HEK293 (cell line): ENCODE measurements around the gene STOML1.
A peak's percentile ranks its signal among the peaks of the same experiment; 100 is the strongest.

Experiments used
- CTCF ChIA-PET: fragments of 350-600 bp; formaldehyde crosslinking; extraction: SDS; loops from one replicate; lab custom pipeline; 2021; ENCODE audit warnings: antibody characterized with exemption; lab: Yijun Ruan, JAX
- POLR2A ChIA-PET: fragments of 300-600 bp; formaldehyde crosslinking; extraction: SDS; loops from one replicate; lab custom pipeline; 2020; ENCODE audit warnings: antibody characterized with exemption, inconsistent platforms; lab: Yijun Ruan, JAX
- H3K27ac ChIP-seq: fragments of 200-500 bp; sonication (Bioruptor generic); 2 replicates; pipeline ENCODE4 v1.5.1; 2014; ENCODE audit warnings: low read depth, low read length, control low read depth, inconsistent platforms; ENCODE audit errors: extremely low read depth
- H3K36me3 ChIP-seq, 2 experiments: fragments of 200-500 bp in 1 of 2; sonication (Bioruptor generic) in 1 of 2; 1 replicate in 1 of 2; 2 replicates in 1 of 2; pipeline ENCODE4 v1.5.1; 2014 to 2017; ENCODE audit warnings: inconsistent platforms in 2 of 2, low read length in 2 of 2; ENCODE audit not compliant: control insufficient read depth in 2 of 2, insufficient read depth in 1 of 2
- H3K4me1 ChIP-seq: fragments of 200-500 bp; sonication (Bioruptor generic); 2 replicates; pipeline ENCODE4 v1.5.1; 2014; ENCODE audit warnings: mild to moderate bottlenecking, low read length, inconsistent platforms; ENCODE audit not compliant: control insufficient read depth, insufficient read depth
- H3K4me3 ChIP-seq: 2 replicates; pipeline ENCODE4 v1.5.1; 2011; ENCODE audit warnings: low read depth, mild to moderate bottlenecking, control low read depth, low read length, moderate library complexity
- H3K9me3 ChIP-seq: fragments of 200-500 bp; sonication (Bioruptor generic); 2 replicates; pipeline ENCODE4 v1.5.1; 2014; ENCODE audit warnings: low read depth, low read length, inconsistent platforms; ENCODE audit not compliant: control insufficient read depth, insufficient read depth
- BCL11A ChIP-seq: fragments of 450-650 bp; formaldehyde crosslinking; IDR thresholded peaks from 2 replicates; pipeline ENCODE4 v1.5.1; 2016; ENCODE audit warnings: low read depth, missing biosample characterization, missing genetic modification characterization
- BCL6B ChIP-seq: fragments of 450-650 bp; formaldehyde crosslinking; IDR thresholded peaks from 2 replicates; pipeline ENCODE4 v1.5.1; 2017; ENCODE audit warnings: missing biosample characterization, missing genetic modification characterization
- EGR2 ChIP-seq: fragments of 450-650 bp; formaldehyde crosslinking; IDR thresholded peaks from 2 replicates; pipeline ENCODE4 v1.5.1; 2016; ENCODE audit warnings: low read depth, missing biosample characterization, missing genetic modification characterization
- HIC1 ChIP-seq: fragments of 450-650 bp; formaldehyde crosslinking; IDR thresholded peaks from 2 replicates; pipeline ENCODE4 v1.5.1; 2016; ENCODE audit warnings: missing biosample characterization, missing genetic modification characterization
- HOXA7 ChIP-seq: sonication (generic); formaldehyde crosslinking; IDR thresholded peaks from 2 replicates; pipeline ENCODE4 v1.8.1; 2022; ENCODE audit warnings: missing genetic modification reagents, borderline replicate concordance
- PBX3 ChIP-seq: sonication (generic); formaldehyde crosslinking; IDR thresholded peaks from 2 replicates; pipeline ENCODE4 v1.8.1; 2022; ENCODE audit warnings: mild to moderate bottlenecking, moderate library complexity, missing genetic modification reagents
- RBAK ChIP-seq: fragments of 450-650 bp; formaldehyde crosslinking; IDR thresholded peaks from 2 replicates; pipeline ENCODE4 v1.5.1; 2016; ENCODE audit warnings: missing biosample characterization, missing genetic modification characterization
- SP3 ChIP-seq: fragments of 450-650 bp; formaldehyde crosslinking; IDR thresholded peaks from 2 replicates; pipeline ENCODE4 v1.5.1; 2016; ENCODE audit warnings: missing biosample characterization, missing genetic modification characterization
- TRIM28 ChIP-seq: IDR thresholded peaks from 2 replicates; pipeline ENCODE4 v1.6.1; 2011; ENCODE audit warnings: low read length, control low read depth, borderline replicate concordance
- ZBTB44 ChIP-seq: fragments of 450-650 bp; IDR thresholded peaks from 2 replicates; pipeline ENCODE4 v1.5.1; 2018; ENCODE audit warnings: missing biosample characterization, mild to moderate bottlenecking, missing genetic modification characterization
- ZFP37 ChIP-seq: fragments of 450-650 bp; formaldehyde crosslinking; IDR thresholded peaks from 2 replicates; pipeline ENCODE4 v1.5.1; 2016; ENCODE audit warnings: missing biosample characterization, missing genetic modification characterization
- ZNF16 ChIP-seq: fragments of 450-650 bp; formaldehyde crosslinking; IDR thresholded peaks from 2 replicates; pipeline ENCODE4 v1.5.1; 2016; ENCODE audit warnings: low read depth, missing biosample characterization, missing genetic modification characterization
- ZNF18 ChIP-seq: fragments of 450-650 bp; formaldehyde crosslinking; IDR thresholded peaks from 2 replicates; pipeline ENCODE4 v1.5.1; 2016; ENCODE audit warnings: missing biosample characterization, missing genetic modification characterization
- ZNF23 ChIP-seq: fragments of 450-650 bp; formaldehyde crosslinking; IDR thresholded peaks from 2 replicates; pipeline ENCODE4 v1.5.1; 2016; ENCODE audit warnings: missing biosample characterization, missing genetic modification characterization, borderline replicate concordance
- ZNF24 ChIP-seq: fragments of 450-650 bp; formaldehyde crosslinking; IDR thresholded peaks from 2 replicates; pipeline ENCODE4 v1.5.1; 2016; ENCODE audit warnings: missing biosample characterization, missing genetic modification characterization
- ZNF274 ChIP-seq, 2 experiments: fragments of 200-500 bp in 1 of 2; fragments of 450-650 bp in 1 of 2; sonication (Bioruptor generic) in 1 of 2; formaldehyde crosslinking in 1 of 2; IDR thresholded peaks; 2 replicates each; pipeline versions ENCODE4 v1.5.1 to v1.6.1; 2014 to 2016; ENCODE audit warnings: borderline replicate concordance in 1 of 2, inconsistent platforms in 1 of 2, low read length in 1 of 2, missing biosample characterization in 1 of 2, missing genetic modification characterization in 1 of 2
- ZNF335 ChIP-seq: fragments of 450-650 bp; formaldehyde crosslinking; conservative IDR thresholded peaks from 2 replicates; pipeline ENCODE4 v1.5.1; 2016; ENCODE audit warnings: missing biosample characterization, missing genetic modification characterization
- ZNF341 ChIP-seq: fragments of 450-650 bp; formaldehyde crosslinking; IDR thresholded peaks from 2 replicates; pipeline ENCODE4; 2016; ENCODE audit warnings: low read depth, missing biosample characterization, missing genetic modification characterization
- ZNF548 ChIP-seq: fragments of 450-650 bp; formaldehyde crosslinking; IDR thresholded peaks from 2 replicates; pipeline ENCODE4 v1.5.1; 2016; ENCODE audit warnings: missing biosample characterization, missing genetic modification characterization
- ZNF561 ChIP-seq: fragments of 450-650 bp; IDR thresholded peaks from 2 replicates; pipeline ENCODE4 v1.5.1; 2018; ENCODE audit warnings: missing biosample characterization, missing genetic modification characterization, borderline replicate concordance
- ZNF571 ChIP-seq: fragments of 450-650 bp; formaldehyde crosslinking; IDR thresholded peaks from 2 replicates; pipeline ENCODE4 v1.5.0; 2017; ENCODE audit warnings: missing biosample characterization, missing genetic modification characterization
- ZNF585B ChIP-seq: fragments of 450-650 bp; formaldehyde crosslinking; IDR thresholded peaks from 2 replicates; pipeline ENCODE4 v1.5.1; 2016; ENCODE audit warnings: missing biosample characterization, missing genetic modification characterization
- ZNF629 ChIP-seq: fragments of 450-650 bp; formaldehyde crosslinking; IDR thresholded peaks from 2 replicates; pipeline ENCODE4 v1.5.1; 2017; ENCODE audit warnings: missing biosample characterization, missing genetic modification characterization
- ZNF747 ChIP-seq: fragments of 450-650 bp; formaldehyde crosslinking; IDR thresholded peaks from 2 replicates; pipeline ENCODE4 v1.5.1; 2016; ENCODE audit warnings: missing biosample characterization, missing genetic modification characterization
- ZNF785 ChIP-seq: fragments of 450-650 bp; formaldehyde crosslinking; IDR thresholded peaks from 2 replicates; pipeline ENCODE4 v1.5.1; 2016; ENCODE audit warnings: missing biosample characterization, missing genetic modification characterization
- ZNF837 ChIP-seq: fragments of 450-650 bp; formaldehyde crosslinking; IDR thresholded peaks from 2 replicates; pipeline ENCODE4 v1.5.1; 2016; ENCODE audit warnings: missing biosample characterization, missing genetic modification characterization
- ZSCAN16 ChIP-seq: fragments of 450-650 bp; formaldehyde crosslinking; IDR thresholded peaks from 2 replicates; pipeline ENCODE4 v1.5.1; 2016; ENCODE audit warnings: missing biosample characterization, missing genetic modification characterization
- ZSCAN30 ChIP-seq: fragments of 450-650 bp; IDR thresholded peaks from 2 replicates; pipeline ENCODE4 v1.5.1; 2018; ENCODE audit warnings: missing biosample characterization, mild to moderate bottlenecking, missing genetic modification characterization, moderate library complexity

Gene STOML1

GRCh38 chr15:73994912-73995622 lies 3.0 kb upstream of the STOML1 start (continued):
- TF ChIP-seq TRIM28 (no peak), ZNF18 (tag by site-specific recombination) (no peak), ZSCAN30 (no peak), ZBTB44 (tag by site-specific recombination) (no peak), ZNF16 (tag by site-specific recombination) (no peak), ZFP37 (no peak), HOXA7 (CRISPR knock-in tag) (no peak), ZNF274 (IDR thresholded peaks at IDR 0.05; ENCODE audit: low read length) (no peak), ZNF274 (tag by site-specific recombination; IDR thresholded peaks at IDR 0.05; ENCODE audit: borderline replicate concordance) (no peak), ZNF561 (tag by site-specific recombination) (no peak), RBAK (tag by site-specific recombination) (no peak), ZNF341 (tag by site-specific recombination) (no peak), EGR2 (tag by site-specific recombination) (peak; percentile 18; the same call in 1 of the 2 replicates), ZNF571 (tag by site-specific recombination) (no peak), ZNF335 (tag by site-specific recombination) (peak; percentile 93), ZNF837 (tag by site-specific recombination) (no peak), ZNF24 (tag by site-specific recombination) (no peak), ZNF785 (tag by site-specific recombination) (no peak), ZNF548 (tag by site-specific recombination) (no peak), ZNF629 (tag by site-specific recombination) (0 out of 2 replicates have a peak, but pooled peaks have one; percentile 9), ZNF585B (tag by site-specific recombination) (no peak), BCL6B (tag by site-specific recombination) (no peak), BCL11A (tag by site-specific recombination) (no peak)

GRCh38 chr15:73994413-73994883 lies 2.4 kb upstream of the STOML1 start, which contains the start of gene PML:
Gene PML (plus strand): TSS chr15:73994716. CDS start chr15:73994813, 97 bp downstream.
- peaks cover 9% of the 10 kb centered on the region; the same call in 1 of the 2 replicates for H3K4me1 ChIP-seq
- H3K9me3 ChIP-seq: no peaks in the 10 kb centered on the region
- H3K36me3 ChIP-seq: peaks cover 0 to 20% of the 10 kb centered on the region in 2 experiments; a peak in 2 of 3 replicates
- peak within 1 kb of the TSS; percentile 54 for H3K4me3 ChIP-seq
- peak within 1 kb of the TSS; percentile 63; the same call in 1 of the 2 replicates for H3K27ac ChIP-seq
- POLR2A ChIA-PET: interaction anchor here (0.5 to 1.8 kb wide), 28 partner anchors 8 to 1762 kb away, joined by 3 to 21 read pairs (median 4); partner anchors contain the start of genes LOXL1, NPTN and UBL7
- CTCF ChIA-PET: interaction anchor here (0.7 to 9.0 kb wide), 18 partner anchors 9 to 97 kb away, joined by 3 to 118 read pairs (median 4); no protein-coding TSS in a partner anchor
- TF ChIP-seq ZNF548 (tag by site-specific recombination) (no peak), PBX3 (CRISPR knock-in tag) (no peak; the same call in 1 of the 2 replicates), ZNF747 (tag by site-specific recombination) (no peak), SP3 (tag by site-specific recombination) (peak; percentile 98), ZSCAN16 (tag by site-specific recombination) (no peak), ZNF23 (tag by site-specific recombination) (no peak), HIC1 (peak; percentile 56; the same call in 1 of the 2 replicates)
